IMR-90 (cell line): Measurements from ENCODE around the gene ACTN1. TPM values are rescaled to one million over a fixed set of nuclear protein-coding genes. Genes with fewer than 3 reads are reported as not detected.

Source experiments
- ATAC-seq: fragments of 200-7000 bp; cut with Tn5 transposase; 2 replicates; pipeline ENCODE4 v1.9.1; 2020; ENCODE audit warnings: low read depth, mild to moderate bottlenecking, moderate library complexity
- BruUV-seq: library from RNA; stranded (reverse); fragments of 400-500 nt; replicated peaks from 2 replicates; lab custom pipeline; 2021; lab: Mats Ljungman, UMichigan
- CTCF ChIA-PET: fragments of 300-600 bp; formaldehyde crosslinking; extraction: SDS; loops from one replicate; lab custom pipeline; 2021; ENCODE audit warnings: antibody characterized with exemption; lab: Yijun Ruan, JAX
- POLR2A ChIA-PET: fragments of 300-600 bp; sonication (Branson Sonifier 250); formaldehyde crosslinking; loops from one replicate; lab custom pipeline; 2022; ENCODE audit warnings: antibody characterized with exemption; ENCODE audit not compliant: unreplicated experiment; lab: Charles Lee
- DNase-seq: peaks from one replicate; pipeline ENCODE4 v3.0.0; 2013
- H2AFZ ChIP-seq: replicated peaks from 2 replicates; pipeline ENCODE3; 2013; ENCODE audit warnings: low read length, mild to moderate bottlenecking; ENCODE audit not compliant: poor library complexity
- H2AK5ac ChIP-seq: 2 replicates; pipeline ENCODE4 v1.6.1; 2013; ENCODE audit warnings: low read depth, low read length, inconsistent platforms
- H2AK9ac ChIP-seq: replicated peaks from 2 replicates; pipeline ENCODE3; 2013; ENCODE audit warnings: mild to moderate bottlenecking, low read depth, low read length, moderate library complexity; ENCODE audit not compliant: poor library complexity
- H2BK120ac ChIP-seq: 2 replicates; pipeline ENCODE4 v1.6.1; 2013; ENCODE audit warnings: low read depth, low read length, inconsistent platforms
- H2BK15ac ChIP-seq: 3 replicates; pipeline ENCODE4 v1.6.1; 2013; ENCODE audit warnings: low read depth, low read length, inconsistent platforms
- H2BK20ac ChIP-seq: 2 replicates; pipeline ENCODE4 v1.6.1; 2013; ENCODE audit warnings: low read depth, mild to moderate bottlenecking, inconsistent platforms, low read length, moderate library complexity
- H2BK5ac ChIP-seq: 2 replicates; pipeline ENCODE4 v1.6.1; 2013; ENCODE audit warnings: mild to moderate bottlenecking, low read depth, low read length, inconsistent platforms; ENCODE audit not compliant: poor library complexity, severe bottlenecking
- H3K14ac ChIP-seq: replicated peaks from 2 replicates; pipeline ENCODE4 v1.6.1; 2013; ENCODE audit warnings: low read depth, low read length, inconsistent platforms
- H3K18ac ChIP-seq: 2 replicates; pipeline ENCODE4 v1.6.1; 2013; ENCODE audit warnings: low read depth, low read length, control low read depth
- H3K23ac ChIP-seq: 2 replicates; pipeline ENCODE4 v1.6.1; 2013; ENCODE audit warnings: low read depth, low read length, inconsistent platforms
- H3K27ac ChIP-seq: 2 replicates; pipeline ENCODE4 v1.5.1; 2013; ENCODE audit warnings: mild to moderate bottlenecking, control low read depth, low read length; ENCODE audit not compliant: insufficient read depth
- H3K27me3 ChIP-seq: 2 replicates; pipeline ENCODE4 v1.6.1; 2013; ENCODE audit warnings: low read length; ENCODE audit not compliant: control insufficient read depth, insufficient read depth
- H3K36me3 ChIP-seq: 2 replicates; pipeline ENCODE4 v1.6.1; 2013; ENCODE audit warnings: low read length, mixed read lengths; ENCODE audit not compliant: control insufficient read depth, insufficient read depth
- H3K4ac ChIP-seq: 2 replicates; pipeline ENCODE4 v1.6.1; 2013; ENCODE audit warnings: low read depth, low read length, inconsistent platforms
- H3K4me1 ChIP-seq: 2 replicates; pipeline ENCODE4 v1.6.1; 2013; ENCODE audit warnings: low read length, mixed read lengths; ENCODE audit not compliant: control insufficient read depth, insufficient read depth
- H3K4me2 ChIP-seq: 2 replicates; pipeline ENCODE4 v1.6.1; 2013; ENCODE audit warnings: low read depth, mild to moderate bottlenecking, control low read depth, low read length, moderate library complexity
- H3K4me3 ChIP-seq: 2 replicates; pipeline ENCODE4 v1.5.1; 2013; ENCODE audit warnings: low read depth, mild to moderate bottlenecking, control low read depth, low read length, moderate library complexity; ENCODE audit not compliant: insufficient read depth
- H3K56ac ChIP-seq: 2 replicates; pipeline ENCODE4 v1.6.1; 2013; ENCODE audit warnings: low read length, inconsistent platforms; ENCODE audit not compliant: insufficient read depth; ENCODE audit errors: extremely low read depth
- H3K79me1 ChIP-seq, 2 experiments: 2 replicates each; pipeline ENCODE4 v1.6.1; 2013; ENCODE audit warnings: low read length in 2 of 2, inconsistent platforms in 1 of 2, low read depth in 1 of 2
- H3K9ac ChIP-seq: 2 replicates; pipeline ENCODE4 v1.6.1; 2013; ENCODE audit warnings: low read depth, low read length, control low read depth
- H3K9me1 ChIP-seq: 2 replicates; pipeline ENCODE4 v1.6.1; 2013; ENCODE audit warnings: low read length, inconsistent platforms; ENCODE audit not compliant: insufficient read depth
- H3K9me3 ChIP-seq: 2 replicates; pipeline ENCODE4 v1.6.1; 2013; ENCODE audit warnings: low read length; ENCODE audit not compliant: control insufficient read depth, insufficient read depth
- H4K20me1 ChIP-seq: 2 replicates; pipeline ENCODE4 v1.6.1; 2013; ENCODE audit warnings: low read length, inconsistent platforms; ENCODE audit not compliant: insufficient read depth
- H4K5ac ChIP-seq: 2 replicates; pipeline ENCODE4 v1.6.1; 2013; ENCODE audit warnings: mild to moderate bottlenecking, low read depth, low read length, control low read depth
- H4K8ac ChIP-seq, 2 experiments: 2 replicates each; pipeline ENCODE4 v1.6.1; 2013; ENCODE audit warnings: low read depth in 2 of 2, low read length in 2 of 2, control low read depth in 1 of 2, inconsistent platforms in 1 of 2
- H4K91ac ChIP-seq: 2 replicates; pipeline ENCODE4 v1.6.1; 2013; ENCODE audit warnings: low read depth, low read length, inconsistent platforms; ENCODE audit not compliant: insufficient read depth
- BHLHE40 ChIP-seq: fragments of 150-350 bp; IDR thresholded peaks from 2 replicates; pipeline ENCODE4 v1.6.1; 2016; ENCODE audit warnings: mild to moderate bottlenecking, low read depth, low read length
- CHD1 ChIP-seq: IDR thresholded peaks from 2 replicates; pipeline ENCODE4 v1.6.1; 2012; ENCODE audit warnings: low read depth, low read length, improper control_type of control experiment
- CTCF ChIP-seq: conservative IDR thresholded peaks from 2 replicates; pipeline ENCODE4 v1.5.1; 2012; ENCODE audit warnings: mild to moderate bottlenecking, low read depth, low read length, improper control_type of control experiment
- ELK1 ChIP-seq: fragments of 150-350 bp; IDR thresholded peaks from 2 replicates; pipeline ENCODE4 v1.6.1; 2016; ENCODE audit warnings: low read depth, mild to moderate bottlenecking, low read length, moderate library complexity, borderline replicate concordance
- FOS ChIP-seq: fragments of 150-350 bp; IDR thresholded peaks from 2 replicates; pipeline ENCODE4 v1.6.1; 2016; ENCODE audit warnings: low read depth, low read length
- MXI1 ChIP-seq: IDR thresholded peaks from 2 replicates; pipeline ENCODE4 v1.6.1; 2012; ENCODE audit warnings: low read depth, mild to moderate bottlenecking, low read length, moderate library complexity, borderline replicate concordance
- RAD21 ChIP-seq: IDR thresholded peaks from 2 replicates; pipeline ENCODE4 v1.6.1; 2012; ENCODE audit warnings: low read length, improper control_type of control experiment
- RFX5 ChIP-seq: IDR thresholded peaks from 2 replicates; pipeline ENCODE4 v1.8.0; 2012; ENCODE audit warnings: low read depth, mild to moderate bottlenecking, low read length, moderate library complexity
- SMC3 ChIP-seq: fragments of 150-350 bp; IDR thresholded peaks from 2 replicates; pipeline ENCODE4 v1.6.1; 2016; ENCODE audit warnings: low read depth, mild to moderate bottlenecking, antibody characterized with exemption, low read length, moderate library complexity
- USF2 ChIP-seq: fragments of 150-350 bp; IDR thresholded peaks from 2 replicates; pipeline ENCODE4 v1.6.1; 2017; ENCODE audit warnings: mild to moderate bottlenecking, antibody characterized with exemption, low read length, low read depth
- WGBS, 2 experiments: methylation state at CpG; one replicate each; pipeline versions ENCODE4 v1.1.5 to v1.1.7; 2013; ENCODE audit warnings: missing lambda C conversion rate in 2 of 2; ENCODE audit not compliant: insufficient read length in 1 of 2; ENCODE audit errors: extremely low coverage in 2 of 2; 5-methylcytosine and 5-hydroxymethylcytosine counted together
- dilution Hi-C: fragments of 300-500 bp; cut with HindIII; formaldehyde crosslinking; loops from one replicate; pipeline ENCODE4 v1.14.3; 2018; ENCODE audit warnings: low sequenced_read_pairs; ENCODE audit not compliant: unreplicated experiment
- in situ Hi-C: fragments of 300-500 bp; cut with MboI; formaldehyde crosslinking; loops from 3 replicates; pipeline ENCODE4 v1.14.3; 2019; ENCODE audit warnings: low sequenced_read_pairs, inconsistent platforms, mixed read lengths
- intact Hi-C: fragments of 100-400 bp; cut with micrococcal nuclease; formaldehyde crosslinking; loops from 2 replicates; pipeline ENCODE4 v1.10.0; 2022
- polyA plus RNA-seq, 3 experiments: library from polyadenylated mRNA; depleted of rRNA; stranded (reverse); fragments of >200 nt; gene quantifications; 2 replicates each; pipeline ENCODE4 v1.2.3, GENCODE V29; 2012; ENCODE audit warnings: low replicate concordance in 1 of 3
- total RNA-seq: library from RNA; depleted of rRNA; stranded (reverse); fragments of >200 nt; gene quantifications from 2 replicates; pipeline ENCODE4 v1.2.3, GENCODE V29; 2012

The ACTN1 gene
- total and polyA plus RNA-seq, 2 of the 4 experiments (the other 2 are of a cell fraction) = 684 to 766 TPM

- Histone ChIP-seq H4K91ac (no peak overlapping the region), H3K27ac (no peak overlapping the region), H3K36me3 (peaks cover 91% of the 10 kb centered on the region), H3K23ac (no peak overlapping the region), H2BK20ac (no peak overlapping the region), H2BK15ac (no peak overlapping the region), H3K4me1 (peaks cover 12% of the 10 kb centered on the region; the same call in 1 of the 2 replicates), H3K56ac (no peak overlapping the region), H2BK120ac (no peak overlapping the region), H4K8ac (no peak overlapping the region; a peak in 1 of 4 replicates), H3K9ac (no peak overlapping the region), H2BK5ac (peak overlapping the region; percentile 4), H3K9me1 (peaks cover 34% of the 10 kb centered on the region), H3K27me3 (no peaks in the 10 kb centered on the region), H3K4me2 (no peak overlapping the region), H3K79me1 (peaks cover 49 to 97% of the 10 kb centered on the region in 2 experiments), H4K5ac (no peak overlapping the region), H3K4ac (no peak overlapping the region), H3K14ac (no peak overlapping the region), H2AFZ (no peak overlapping the region), H3K18ac (no peak overlapping the region), H3K9me3 (no peaks in the 10 kb centered on the region), H3K4me3 (no peak overlapping the region), H2AK9ac (peak overlapping the region; percentile 43), H2AK5ac (no peak overlapping the region; the same call in 1 of the 2 replicates), H4K20me1 (peaks cover 92% of the 10 kb centered on the region)
- dilution Hi-C loops = no loop called here
- ChIA-PET POLR2A (no interaction called here), CTCF (interaction anchor here (1.0 kb wide), 1 partner anchor 27 kb away, joined by 3 read pairs; no protein-coding TSS in a partner anchor)
- DNase-seq (no peak), ATAC-seq (no peak)
- no TSS peak for BruUV-seq
- in situ Hi-C loops = no loop called here
- 100% methylated on average over 1 of the region's 6 CpGs; no CpG with 5 or more reads in 1 of the 2 experiments for WGBS, 2 experiments
- no peak for TF ChIP-seq RAD21
- TF ChIP-seq RFX5 = no peak
- no peak for TF ChIP-seq SMC3
- no peak for TF ChIP-seq MXI1
- no peak for TF ChIP-seq BHLHE40
- TF ChIP-seq FOS = no peak
- TF ChIP-seq CHD1 = no peak
- TF ChIP-seq CTCF = no peak
- TF ChIP-seq USF2 = no peak
- no peak for TF ChIP-seq ELK1
- intact Hi-C loops = no loop called here
Measured at GRCh38 chr14:68892961-68893360, 86.1 kb downstream of the ACTN1 start.
